H1 (cell line): ENCODE data around the gene G3BP1. TPM values are rescaled to one million over a fixed set of nuclear protein-coding genes. Genes with fewer than 3 reads are reported as not detected.

Experiments used
- CTCF ChIA-PET: fragments of 300-600 bp; sonication (Branson Sonifier 250); formaldehyde crosslinking; loops from one replicate; lab custom pipeline; 2021; ENCODE audit not compliant: partially characterized antibody; lab: Charles Lee
- POLR2A ChIA-PET: fragments of 300-600 bp; sonication (Branson Sonifier 250); formaldehyde crosslinking; loops from one replicate; lab custom pipeline; 2021; ENCODE audit warnings: inconsistent platforms; ENCODE audit not compliant: partially characterized antibody; lab: Charles Lee
- DNase-seq, 2 experiments: peaks; one replicate each; pipeline versions ENCODE4 v3.0.0 to v3.0.0-alpha.2; 2010 to 2022; ENCODE audit warnings: low spot score in 2 of 2, low read depth in 1 of 2, mixed read lengths in 1 of 2
- FAIRE-seq: peaks from 2 replicates; lab custom pipeline; 2011; peaks lifted over from hg19 to GRCh38; lab: Jason Lieb, UNC
- H2AFZ ChIP-seq: 2 replicates; pipeline ENCODE4 v1.8.1; 2012; ENCODE audit warnings: low read length, inconsistent platforms
- H2AK5ac ChIP-seq: 2 replicates; pipeline ENCODE4 v1.6.1; 2013; ENCODE audit warnings: low read depth, low read length
- H2BK120ac ChIP-seq: replicated peaks from 2 replicates; pipeline ENCODE3; 2013; ENCODE audit warnings: low read depth, low read length, inconsistent platforms
- H2BK12ac ChIP-seq: 2 replicates; pipeline ENCODE4 v1.6.1; 2013; ENCODE audit warnings: low read depth, low read length
- H2BK15ac ChIP-seq: 2 replicates; pipeline ENCODE4 v1.6.1; 2013; ENCODE audit warnings: low read length
- H2BK20ac ChIP-seq: 2 replicates; pipeline ENCODE4 v1.6.1; 2013; ENCODE audit warnings: low read length
- H2BK5ac ChIP-seq: 2 replicates; pipeline ENCODE4 v1.6.1; 2013; ENCODE audit warnings: low read depth, low read length
- H3K14ac ChIP-seq: 2 replicates; pipeline ENCODE4 v1.6.1; 2013; ENCODE audit warnings: inconsistent platforms; ENCODE audit not compliant: insufficient read length
- H3K18ac ChIP-seq: 2 replicates; pipeline ENCODE4 v1.6.1; 2013; ENCODE audit warnings: low read length; ENCODE audit errors: extremely low read depth
- H3K23ac ChIP-seq: 2 replicates; pipeline ENCODE4 v1.6.1; 2013; ENCODE audit warnings: inconsistent platforms; ENCODE audit not compliant: insufficient read length
- H3K23me2 ChIP-seq: 2 replicates; pipeline ENCODE4 v1.6.1; 2013; ENCODE audit warnings: low read depth, low read length
- H3K27ac ChIP-seq: 2 replicates; pipeline ENCODE4 v1.6.1; 2011; ENCODE audit warnings: low read depth, low read length, inconsistent platforms
- H3K27me3 ChIP-seq, 4 experiments: replicated peaks in 1 of 4; 1 replicate in 1 of 4; 2 replicates in 3 of 4; pipeline versions ENCODE4 v1.6.1 to v1.8.1; 2011 to 2013; ENCODE audit warnings: low read length in 3 of 4, mild to moderate bottlenecking in 3 of 4, inconsistent platforms in 2 of 4, mixed read lengths in 2 of 4, moderate library complexity in 1 of 4; ENCODE audit not compliant: control insufficient read depth in 3 of 4, insufficient read depth in 3 of 4; ENCODE audit errors: extremely low read depth in 1 of 4
- H3K36me3 ChIP-seq, 4 experiments: 2 replicates each; pipeline versions ENCODE4 v1.6.1 to v1.8.1; 2011 to 2013; ENCODE audit warnings: mild to moderate bottlenecking in 4 of 4, low read length in 3 of 4, moderate library complexity in 2 of 4, control low read depth in 1 of 4, inconsistent platforms in 1 of 4; ENCODE audit not compliant: insufficient read depth in 4 of 4, control insufficient read depth in 2 of 4
- H3K4ac ChIP-seq: replicated peaks from 2 replicates; pipeline ENCODE3; 2013; ENCODE audit warnings: low read length, low read depth, mixed read lengths, inconsistent platforms; ENCODE audit not compliant: insufficient read length
- H3K4me1 ChIP-seq, 4 experiments: replicated peaks in 1 of 4; 1 replicate in 1 of 4; 2 replicates in 3 of 4; pipeline versions ENCODE4 v1.6.1 to v1.8.1; 2011 to 2013; ENCODE audit warnings: low read length in 3 of 4, inconsistent platforms in 2 of 4, mixed read lengths in 1 of 4; ENCODE audit not compliant: insufficient read depth in 4 of 4, control insufficient read depth in 3 of 4
- H3K4me2 ChIP-seq, 2 experiments: 2 replicates each; pipeline versions ENCODE4 v1.6.1 to v1.8.1; 2011 to 2013; ENCODE audit warnings: low read depth in 2 of 2, low read length in 2 of 2, control low read depth in 1 of 2, inconsistent platforms in 1 of 2, mild to moderate bottlenecking in 1 of 2; ENCODE audit not compliant: insufficient read depth in 1 of 2
- H3K4me3 ChIP-seq, 4 experiments: fragments of 200-600, 300-600 bp in 1 of 4; sonication (generic), shearing (Covaris generic), sonication (Bioruptor Twin) in 1 of 4; 2 replicates each; pipeline versions ENCODE4 v1.5.1 to v1.8.1; 2011 to 2016; ENCODE audit warnings: low read length in 4 of 4, low read depth in 3 of 4, control low read depth in 2 of 4, inconsistent platforms in 2 of 4, mild to moderate bottlenecking in 2 of 4, mixed read lengths in 1 of 4, moderate library complexity in 1 of 4; ENCODE audit not compliant: insufficient read depth in 2 of 4; ENCODE audit errors: extremely low read depth in 1 of 4
- H3K56ac ChIP-seq: replicated peaks from 2 replicates; pipeline ENCODE3; 2013; ENCODE audit warnings: low read depth, mild to moderate bottlenecking, mixed read lengths, low read length, inconsistent platforms; ENCODE audit not compliant: insufficient read length
- H3K79me1 ChIP-seq: 2 replicates; pipeline ENCODE4 v1.6.1; 2013; ENCODE audit warnings: low read depth, low read length, control low read depth
- H3K79me2 ChIP-seq, 2 experiments: 2 replicates each; pipeline versions ENCODE4 v1.6.1 to v1.8.1; 2012 to 2013; ENCODE audit warnings: low read length in 2 of 2, mild to moderate bottlenecking in 2 of 2, inconsistent platforms in 1 of 2; ENCODE audit not compliant: insufficient read depth in 2 of 2, control insufficient read depth in 1 of 2
- H3K9ac ChIP-seq, 4 experiments: replicated peaks in 1 of 4; 1 replicate in 1 of 4; 2 replicates in 3 of 4; pipeline versions ENCODE4 v1.6.1 to v1.8.1; 2011 to 2013; ENCODE audit warnings: low read depth in 3 of 4, low read length in 3 of 4, control low read depth in 2 of 4, mild to moderate bottlenecking in 2 of 4, moderate library complexity in 2 of 4, inconsistent platforms in 1 of 4; ENCODE audit errors: extremely low read depth in 1 of 4
- H3K9me3 ChIP-seq, 2 experiments: 2 replicates each; pipeline versions ENCODE4 v1.6.1 to v1.8.1; 2012 to 2013; ENCODE audit warnings: mild to moderate bottlenecking in 2 of 2, moderate library complexity in 2 of 2, control low read depth in 1 of 2, inconsistent platforms in 1 of 2, low read depth in 1 of 2, low read length in 1 of 2, mixed read lengths in 1 of 2; ENCODE audit not compliant: insufficient read depth in 2 of 2
- H4K20me1 ChIP-seq, 2 experiments: replicated peaks in 1 of 2; 2 replicates each; pipeline versions ENCODE3 to v1.8.1; 2011 to 2013; ENCODE audit warnings: inconsistent platforms in 2 of 2, low read length in 2 of 2, mild to moderate bottlenecking in 1 of 2; ENCODE audit not compliant: insufficient read depth in 2 of 2, control insufficient read depth in 1 of 2
- H4K5ac ChIP-seq: 2 replicates; pipeline ENCODE4 v1.6.1; 2013; ENCODE audit warnings: low read length, low read depth, mixed read lengths, inconsistent platforms; ENCODE audit not compliant: insufficient read length
- H4K8ac ChIP-seq: 2 replicates; pipeline ENCODE4 v1.8.0; 2013; ENCODE audit warnings: mild to moderate bottlenecking, moderate library complexity, low read length, inconsistent platforms; ENCODE audit not compliant: insufficient read depth; ENCODE audit errors: extremely low read depth
- H4K91ac ChIP-seq: replicated peaks from 2 replicates; pipeline ENCODE3; 2013; ENCODE audit warnings: low read length, mixed read lengths, inconsistent platforms; ENCODE audit not compliant: insufficient read length
- KDM4A ChIP-seq: IDR thresholded peaks from one replicate; pipeline ENCODE4 v1.7.1; 2012; ENCODE audit warnings: low read depth, mild to moderate bottlenecking, moderate library complexity, low read length, inconsistent platforms; ENCODE audit not compliant: severe bottlenecking
- SP1 ChIP-seq: IDR thresholded peaks from 2 replicates; pipeline ENCODE4 v1.6.1; 2011; ENCODE audit warnings: low read depth, low read length
- WGBS, 2 experiments: shearing (Covaris generic) in 1 of 2; methylation state at CpG; one replicate each; pipeline versions ENCODE4 v1.1.6 to v1.1.7; 2013 to 2015; ENCODE audit warnings: low lambda C conversion rate in 2 of 2, mixed read lengths in 2 of 2, inconsistent platforms in 1 of 2, low coverage in 1 of 2, missing lambda C conversion rate in 1 of 2; ENCODE audit not compliant: insufficient replicate concordance in 2 of 2, insufficient coverage in 1 of 2, insufficient read length in 1 of 2; ENCODE audit errors: extremely low coverage in 1 of 2, missing lambda C conversion rate in 1 of 2; 5-methylcytosine and 5-hydroxymethylcytosine counted together
- polyA plus RNA-seq, 7 experiments: library from polyadenylated mRNA; depleted of rRNA in 3 of 7; stranded (reverse) in 5 of 7; unstranded in 2 of 7; fragments of >200 nt in 5 of 7; fragments of 200-250 nt in 2 of 7; gene quantifications; 1 replicate in 5 of 7; 2 replicates in 1 of 7; 4 replicates in 1 of 7; pipeline versions ENCODE4 v1.2.1 to v1.2.3, GENCODE V29; 2011 to 2013; ENCODE audit warnings: missing spikeins in 2 of 7, mixed read lengths in 2 of 7
- total RNA-seq: library from RNA; stranded (reverse); fragmentation: NEBNext Ultra II Directional; extraction: Animal tissue kit (Norgen Biotek cat#: 25700); gene quantifications from 2 replicates; pipeline ENCODE4 v1.2.1, GENCODE V29; 2021

Gene G3BP1
- total and polyA plus RNA-seq, 2 of the 8 experiments (the other 6 are each of a cell fraction or from before 2014, with no cell fraction given): 71.2 to 516 TPM

GRCh38 chr5:151758141-151758429 is 13.7 kb upstream of the G3BP1 start:
- POLR2A ChIA-PET: interaction anchor here (0.9 to 19.5 kb wide), 9 partner anchors 9 to 221 kb away, joined by 3 to 182 read pairs (median 4); partner anchors contain the start of gene G3BP1
- no peak for FAIRE-seq
- no peak overlapping the region for H3K27ac ChIP-seq

More at GRCh38 chr5:151758141-151758429, 13.7 kb upstream of the G3BP1 start:
- H2BK120ac ChIP-seq: no peak overlapping the region
- H3K23me2 ChIP-seq: peaks cover 6% of the 10 kb centered on the region
- H3K14ac ChIP-seq: no peak overlapping the region
- H3K9me3 ChIP-seq: no peaks in the 10 kb centered on the region
- H2BK20ac ChIP-seq: no peak overlapping the region
- H3K4ac ChIP-seq: no peak overlapping the region
- H2BK15ac ChIP-seq: no peak overlapping the region
- no peak overlapping the region for H4K8ac ChIP-seq
- no peak overlapping the region for H2BK12ac ChIP-seq
- peak overlapping the region; percentile 85 to 86 for H3K4me2 ChIP-seq
- H3K4me3 ChIP-seq: peak overlapping the region; percentile 61 to 90 (median 72)
- H3K79me2 ChIP-seq: no peaks in the 10 kb centered on the region
- H3K27me3 ChIP-seq: no peaks in the 10 kb centered on the region
- CTCF ChIA-PET: interaction anchor here (0.8 to 38.0 kb wide), 5 partner anchors 10 to 94 kb away, joined by 3 to 991 read pairs (median 14); partner anchors contain the start of gene SPARC
- H2BK5ac ChIP-seq: no peak overlapping the region
- peaks cover 0 to 7% (median 0%) of the 10 kb centered on the region in 4 experiments; a peak in 1 of 8 replicates for H3K36me3 ChIP-seq
- TF ChIP-seq KDM4A (peak; percentile 43), SP1 (no peak)
- peak overlapping the region; percentile 13 to 78 (median 53); a peak in 5 of 7 replicates for H3K9ac ChIP-seq
- H2AK5ac ChIP-seq: no peak overlapping the region
- H4K5ac ChIP-seq: no peak overlapping the region
- H4K91ac ChIP-seq: no peak overlapping the region
- no peaks in the 10 kb centered on the region for H3K79me1 ChIP-seq
- no peaks in the 10 kb centered on the region for H4K20me1 ChIP-seq
- 0 out of 2 replicates have a peak overlapping the region, but pooled peaks have one; percentile 7 for H3K18ac ChIP-seq
- no peak overlapping the region for H3K23ac ChIP-seq
- no peak overlapping the region for H2AFZ ChIP-seq
- H3K56ac ChIP-seq: no peak overlapping the region
- WGBS, 2 experiments: 3% methylated on average over 11 of the region's 11 CpGs; no CpG with 5 or more reads in 1 of the 2 experiments
- DNase-seq: no peak
- H3K4me1 ChIP-seq: peaks cover 5 to 14% (median 7%) of the 10 kb centered on the region in 4 experiments
